HG03039 (cell line): ENCODE results near the gene MRPL24.
"Not testable (repeated sequence)": the region's sequence is repeated elsewhere in the genome, so short reads cannot be mapped to it uniquely, and the experiment has no call there.

Experiments used
- ATAC-seq: cut with Tn5 transposase; IDR thresholded peaks from one replicate; pipeline ENCODE4 v1.9.1; 2021; ENCODE audit warnings: mild to moderate bottlenecking, moderate library complexity; ENCODE audit not compliant: unreplicated experiment

MRPL24 gene

GRCh38 chr1:156740741-156741480 lies at the start of gene MRPL24:
Gene MRPL24 (minus strand): TSS chr1:156741088. CDS start chr1:156738704, 2,384 bp downstream.
- ATAC-seq, result peak; percentile 79

- no peak for ATAC-seq
These were observed 48.9 kb upstream of the MRPL24 start for GRCh38 chr1:156789621-156790318.

- ATAC-seq, result no peak
These were observed 47.2 kb upstream of the MRPL24 start for GRCh38 chr1:156788136-156788535.

GRCh38 chr1:156786640-156787039 lies 45.8 kb upstream of the MRPL24 start:
- ATAC-seq, result no peak

GRCh38 chr1:156785458-156785857 lies 44.6 kb upstream of the MRPL24 start:
- ATAC-seq, result no peak

- no peak for ATAC-seq
These were observed 40.8 kb upstream of the MRPL24 start for GRCh38 chr1:156781585-156782186.

- no peak for ATAC-seq
These were observed 36.7 kb upstream of the MRPL24 start for GRCh38 chr1:156777573-156777972.

GRCh38 chr1:156776942-156777341 lies 36.1 kb upstream of the MRPL24 start:
- no peak for ATAC-seq

- ATAC-seq, result no peak
These were observed 34.9 kb upstream of the MRPL24 start for GRCh38 chr1:156775799-156776198.

GRCh38 chr1:156773607-156774006 lies 32.7 kb upstream of the MRPL24 start:
- ATAC-seq, result no peak

GRCh38 chr1:156772728-156773497 lies 32.0 kb upstream of the MRPL24 start:
- ATAC-seq, result no peak

- ATAC-seq, result no peak
These were observed 31.3 kb upstream of the MRPL24 start for GRCh38 chr1:156772222-156772621.

- no peak for ATAC-seq
These were observed 27.9 kb upstream of the MRPL24 start for GRCh38 chr1:156768610-156769295.

GRCh38 chr1:156767879-156768604 lies 27.2 kb upstream of the MRPL24 start:
- no peak for ATAC-seq

- ATAC-seq, result peak; percentile 86
These were observed 26.4 kb upstream of the MRPL24 start, which contains the start of gene PRCC for GRCh38 chr1:156767101-156767878. Gene PRCC (plus strand): TSS chr1:156767535. CDS start chr1:156767772, 237 bp downstream.

GRCh38 chr1:156766298-156767100 lies 25.6 kb upstream of the MRPL24 start:
- ATAC-seq, result peak; percentile 6

- ATAC-seq, result no peak
These were observed 24.8 kb upstream of the MRPL24 start for GRCh38 chr1:156765666-156766065.

GRCh38 chr1:156765136-156765535 lies 24.2 kb upstream of the MRPL24 start:
- ATAC-seq, result not testable (repeated sequence)
